Measurements from ENCODE around the gene AVPR1B.

GRCh38 chr1:206065547-206066145, 51.5 kb downstream of the AVPR1B start:
- TF ChIP-seq CTCF (IDR thresholded peaks at IDR 0.05) (no peak), POLR2A (IDR thresholded peaks at IDR 0.05) (no peak)

Measured in heart left ventricle (tissue), 13 donors.